ENCODE data around the gene THSD7A.
A peak's percentile ranks its signal among the peaks of the same experiment; 100 is the strongest.

The THSD7A gene

GRCh38 chr7:11650500-11650899 lies 181.5 kb downstream of the THSD7A start:
- no peak overlapping the region for H3K27ac ChIP-seq
- DNase-seq (ENCODE audit: low read depth, low spot score), result no peak

- no peak overlapping the region for H3K27ac ChIP-seq
- DNase-seq (ENCODE audit: low read depth, low spot score), result no peak
Measured at GRCh38 chr7:11650030-11650429, 182.0 kb downstream of the THSD7A start.

GRCh38 chr7:11648980-11649379 lies 183.0 kb downstream of the THSD7A start:
- no peak for DNase-seq (ENCODE audit: low read depth, low spot score)
- H3K27ac ChIP-seq, result no peak overlapping the region

GRCh38 chr7:11648101-11648500 lies 183.9 kb downstream of the THSD7A start:
- DNase-seq (ENCODE audit: low read depth, low spot score), result no peak
- H3K27ac ChIP-seq, result no peak overlapping the region

DNA sequence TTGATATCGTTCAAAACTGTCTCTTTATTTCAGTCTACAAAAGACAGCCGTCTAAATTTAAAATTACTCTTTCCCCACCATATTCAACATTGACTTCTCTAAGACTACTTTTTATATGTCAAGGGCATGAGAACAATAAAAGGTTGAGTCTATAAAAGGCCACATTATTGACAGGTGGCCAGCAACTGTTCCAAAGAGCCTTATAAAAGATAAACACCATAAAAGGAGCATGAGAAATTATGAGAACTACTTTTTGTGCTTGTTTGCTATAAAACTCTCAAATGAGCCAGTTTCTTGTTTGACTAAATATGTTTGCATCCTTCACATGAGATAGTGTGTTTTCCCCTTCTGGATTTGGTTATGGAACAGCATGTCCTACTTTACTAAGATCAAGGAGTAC lies 189.2 kb downstream of the THSD7A start:
- H3K27ac ChIP-seq, result no peak overlapping the region
- no peak for DNase-seq (ENCODE audit: low read depth, low spot score)

- no peak for DNase-seq (ENCODE audit: low read depth, low spot score)
Measured at GRCh38 chr7:11642276-11642675, 189.7 kb downstream of the THSD7A start.

DNA sequence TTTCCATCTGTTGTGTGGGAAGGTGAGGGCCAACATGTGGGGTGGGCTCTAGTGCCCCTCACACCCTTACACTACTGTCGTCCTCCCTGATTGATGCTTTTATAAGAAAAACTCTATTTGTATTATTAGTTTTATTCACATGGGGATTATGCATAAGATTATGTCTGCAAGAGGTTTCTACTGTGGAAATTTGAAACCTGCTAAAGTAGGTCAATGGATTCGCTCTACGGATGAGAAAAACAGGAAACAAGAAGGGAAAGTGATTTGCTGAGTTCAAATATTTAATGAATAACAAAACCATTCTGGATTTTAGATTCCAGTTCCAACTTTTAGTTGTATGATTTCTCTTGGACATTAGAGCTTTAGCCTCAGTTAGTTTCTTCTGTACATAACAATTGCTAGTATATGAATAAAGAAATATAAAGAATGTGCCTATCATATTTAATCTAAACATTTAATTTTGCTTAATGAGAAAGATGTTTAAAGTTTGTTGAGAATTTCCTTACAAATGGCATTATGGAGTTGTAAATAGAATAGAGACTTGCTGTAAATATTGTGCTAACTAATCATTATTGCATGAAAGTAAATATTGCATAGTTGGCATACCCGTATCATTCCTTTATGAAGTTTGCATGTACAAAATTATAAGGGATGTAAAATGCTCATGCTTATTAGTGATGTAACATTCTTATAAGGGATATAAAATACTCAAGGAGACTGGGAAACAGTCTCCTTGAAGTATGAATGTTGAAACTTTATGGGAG lies 193.8 kb downstream of the THSD7A start:
- DNase-seq (ENCODE audit: low read depth, low spot score), result no peak

More at GRCh38 chr7:11642276-11642675, 189.7 kb downstream of the THSD7A start:
- no peak overlapping the region for H3K27ac ChIP-seq

GRCh38 chr7:11636274-11636673 lies 195.7 kb downstream of the THSD7A start:
- no peak overlapping the region for H3K27ac ChIP-seq
- no peak for DNase-seq (ENCODE audit: low read depth, low spot score)

More for the DNA sequence above, 193.8 kb downstream of the THSD7A start:
- H3K27ac ChIP-seq, result no peak overlapping the region

DNA sequence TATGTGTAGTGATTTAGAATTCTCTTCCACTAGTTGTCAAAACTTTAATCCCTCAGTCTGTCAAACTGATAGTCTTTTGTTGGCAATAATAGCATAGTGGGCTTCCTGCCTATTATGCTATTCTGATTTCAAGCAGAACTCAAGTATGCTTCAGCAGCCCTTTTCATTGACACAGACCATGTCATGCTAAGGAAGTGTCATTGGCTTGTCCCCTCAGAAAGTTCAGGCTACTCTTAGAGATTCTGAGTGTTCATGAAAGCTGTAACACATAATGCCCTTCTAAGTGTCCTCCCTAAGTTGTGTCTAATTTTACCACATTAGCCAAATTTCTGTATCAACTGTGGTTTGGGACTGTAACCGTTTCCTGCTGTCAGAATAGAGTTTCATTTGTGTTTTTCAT lies 198.7 kb downstream of the THSD7A start:
- DNase-seq (ENCODE audit: low read depth, low spot score), result no peak
- H3K27ac ChIP-seq, result no peak overlapping the region

DNA sequence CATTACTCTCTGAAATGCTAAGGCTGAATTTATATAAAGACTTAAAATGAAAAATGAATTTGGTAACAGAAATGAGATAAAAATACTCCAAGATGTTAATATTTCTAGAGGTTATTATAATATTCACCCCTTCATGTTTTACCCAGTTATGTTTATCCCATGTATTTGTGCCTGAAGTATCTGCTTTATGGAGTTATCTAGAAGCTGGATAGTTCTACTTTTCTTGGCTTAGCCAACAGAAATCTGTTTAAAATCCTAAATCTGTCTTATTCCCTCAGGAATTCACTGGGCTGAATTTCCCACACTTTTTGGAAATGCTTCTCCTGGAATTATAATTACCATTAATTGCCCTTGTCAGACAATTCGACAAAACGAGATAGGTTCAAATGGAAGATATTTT lies 201.6 kb downstream of the THSD7A start:
- H3K27ac ChIP-seq, result no peak overlapping the region
- DNase-seq (ENCODE audit: low read depth, low spot score), result no peak

DNA sequence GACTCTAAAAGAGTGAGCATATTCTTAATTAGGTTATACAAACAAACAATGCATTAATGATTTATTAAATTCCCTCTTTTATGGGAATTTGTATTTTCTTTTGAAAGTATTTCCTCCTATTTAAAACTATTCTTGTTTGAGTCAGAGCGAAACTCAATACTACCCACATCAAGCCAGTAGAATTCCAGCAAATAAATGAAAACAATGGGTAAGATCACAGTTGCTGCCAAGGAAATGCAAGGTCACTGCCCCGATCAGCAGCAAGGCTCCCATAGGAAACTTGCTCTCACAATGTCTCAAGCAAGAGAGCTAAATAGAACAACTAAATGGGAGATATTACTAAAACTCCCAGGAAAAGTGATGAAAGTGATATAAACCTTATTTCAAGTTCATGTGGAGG lies 206.3 kb downstream of the THSD7A start:
- H3K27ac ChIP-seq, result no peak overlapping the region
- no peak for DNase-seq (ENCODE audit: low read depth, low spot score)

DNA sequence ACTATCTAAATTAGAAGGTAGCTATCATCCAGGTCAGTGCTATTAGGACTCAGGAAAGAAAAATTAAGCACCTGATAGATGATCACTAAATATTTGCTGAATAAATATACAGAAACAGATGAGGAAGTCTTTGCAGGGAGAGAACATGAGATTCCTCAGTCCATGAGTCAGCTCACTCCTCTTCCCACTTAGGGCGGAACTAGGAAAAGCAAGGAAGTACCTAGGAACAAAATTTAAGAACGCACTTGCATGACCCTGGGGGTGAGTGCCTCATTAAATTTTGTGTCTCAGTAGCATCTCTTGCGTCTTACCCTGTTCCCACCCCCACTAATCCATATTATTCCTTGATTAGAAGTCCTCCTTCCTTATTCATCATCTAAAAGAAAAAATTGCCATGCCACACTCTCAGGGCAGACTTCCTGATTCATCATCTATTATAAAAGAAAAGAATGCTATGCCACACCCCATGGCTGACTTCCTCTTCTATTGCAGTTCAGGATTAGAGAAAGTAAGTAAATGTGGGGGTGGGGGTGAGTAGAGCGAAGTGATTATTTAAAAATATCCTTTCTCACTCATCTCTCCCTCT lies 208.8 kb downstream of the THSD7A start:
- peak overlapping the region; percentile 11 for H3K27ac ChIP-seq
- DNase-seq (ENCODE audit: low read depth, low spot score), result no peak

GRCh38 chr7:11620406-11621253 lies 211.4 kb downstream of the THSD7A start:
- no peak overlapping the region for H3K27ac ChIP-seq
- no peak for DNase-seq (ENCODE audit: low read depth, low spot score)

DNA sequence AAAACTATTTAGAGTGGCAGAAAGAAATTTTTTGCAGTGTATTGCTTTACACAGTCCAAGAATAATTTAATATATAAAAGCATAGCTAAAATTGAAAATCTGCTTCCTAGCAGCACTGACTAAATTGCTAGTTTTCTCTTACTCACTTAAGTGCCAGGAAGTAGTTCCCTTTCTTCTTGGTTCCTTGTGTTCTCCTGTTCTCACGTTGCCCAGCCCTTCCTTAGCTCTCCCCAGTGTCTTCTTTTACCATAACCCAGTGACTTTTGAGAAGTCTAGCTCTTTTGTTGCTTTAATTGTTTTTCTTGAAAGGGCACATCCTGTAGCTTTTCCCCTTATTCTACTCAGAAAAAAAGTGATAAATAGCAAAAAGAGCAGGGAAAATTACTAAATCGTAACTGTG lies 215.5 kb downstream of the THSD7A start:
- H3K27ac ChIP-seq, result no peak overlapping the region
- DNase-seq (ENCODE audit: low read depth, low spot score), result no peak

- no peak for DNase-seq (ENCODE audit: low read depth, low spot score)
- no peak overlapping the region for H3K27ac ChIP-seq
Measured at GRCh38 chr7:11615174-11615573, 216.8 kb downstream of the THSD7A start.

DNA sequence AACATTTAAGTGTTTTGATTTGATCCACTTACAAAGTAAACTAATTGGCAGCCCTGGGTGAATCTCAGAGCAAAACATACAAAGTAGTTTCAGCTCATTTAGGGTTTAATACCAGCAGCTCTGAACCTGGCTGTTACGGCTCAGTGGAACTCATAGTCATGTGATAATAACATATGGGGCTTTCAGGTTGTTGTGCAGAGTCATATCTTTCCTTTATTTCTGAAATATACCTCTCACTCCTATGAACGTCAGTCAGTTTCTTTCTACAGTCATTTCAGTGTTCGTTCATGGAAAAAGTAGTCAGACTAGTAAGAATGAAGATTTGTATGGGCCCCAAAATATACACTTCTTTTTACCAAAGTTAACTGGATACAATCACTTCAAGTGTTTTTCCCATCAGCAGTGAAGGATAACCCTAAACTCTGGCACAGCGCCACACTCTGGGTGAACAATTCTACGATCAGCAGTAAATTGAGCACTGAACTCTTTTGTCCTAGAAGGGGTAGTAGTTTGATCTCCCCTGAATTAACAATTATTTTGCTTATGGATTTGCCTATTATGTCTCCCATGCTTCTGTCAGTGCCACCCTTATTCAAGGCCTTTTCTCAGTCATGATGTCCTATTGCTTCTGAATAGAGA lies 218.6 kb downstream of the THSD7A start:
- no peak for DNase-seq (ENCODE audit: low read depth, low spot score)
- H3K27ac ChIP-seq, result no peak overlapping the region

- H3K27ac ChIP-seq, result no peak overlapping the region
- no peak for DNase-seq (ENCODE audit: low read depth, low spot score)
Measured at GRCh38 chr7:11612737-11613136, 219.3 kb downstream of the THSD7A start.

DNA sequence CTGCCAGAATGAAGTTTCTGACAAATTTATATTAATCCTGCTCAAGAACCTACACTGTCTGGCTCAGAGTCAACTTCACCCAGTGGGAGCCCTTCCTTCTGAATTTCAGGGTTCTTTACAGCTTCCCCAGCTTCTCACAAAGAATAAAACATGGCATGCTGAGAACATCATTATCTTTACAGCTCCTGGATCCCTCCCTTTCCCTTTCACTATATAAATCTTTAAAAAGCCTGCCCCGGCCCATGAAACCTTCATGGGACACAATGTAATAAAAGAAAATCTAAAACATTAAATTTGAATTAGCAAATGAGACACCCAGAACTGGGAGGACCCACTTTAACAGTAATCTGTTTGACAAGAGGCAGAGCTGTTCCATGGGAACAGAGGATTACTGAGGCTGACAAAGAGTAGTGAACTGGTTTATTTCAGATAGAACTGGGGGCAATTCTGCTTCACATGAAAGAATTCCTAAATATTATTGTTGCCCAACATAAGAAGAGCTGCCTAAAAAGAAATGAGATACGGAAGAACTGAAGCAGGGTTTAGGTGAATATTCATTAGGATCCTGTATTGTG lies 222.8 kb downstream of the THSD7A start:
- H3K27ac ChIP-seq, result no peak overlapping the region
- DNase-seq (ENCODE audit: low read depth, low spot score), result no peak

DNA sequence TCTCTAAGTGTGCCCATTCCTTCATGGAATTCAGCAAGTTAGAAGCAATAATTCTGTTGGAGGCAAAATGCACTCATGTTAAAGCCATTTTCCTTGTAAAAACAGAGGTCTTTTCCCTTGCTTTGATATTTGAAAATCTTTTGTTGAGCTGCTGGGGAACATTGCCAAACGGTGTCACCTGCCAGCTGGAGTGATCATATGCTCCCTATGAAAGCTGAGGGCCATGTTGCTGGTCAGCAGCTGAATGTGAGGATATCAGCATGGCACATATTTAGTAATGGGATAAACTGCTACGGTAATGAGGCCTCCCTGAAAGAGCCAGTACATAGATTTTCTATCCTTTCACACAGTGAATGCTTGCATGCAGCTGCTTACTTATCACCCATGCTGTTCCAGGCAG lies 224.3 kb downstream of the THSD7A start:
- DNase-seq (ENCODE audit: low read depth, low spot score), result no peak

GRCh38 chr7:11605749-11606148 lies 226.2 kb downstream of the THSD7A start:
- no peak overlapping the region for H3K27ac ChIP-seq
- DNase-seq (ENCODE audit: low read depth, low spot score), result no peak

More for the DNA sequence above, 224.3 kb downstream of the THSD7A start:
- no peak overlapping the region for H3K27ac ChIP-seq
